ENCODE data around the gene IL4R. TPM values are rescaled to one million over a fixed set of nuclear protein-coding genes. Genes with fewer than 3 reads are reported as not detected.

IL4R gene
- polyA plus RNA-seq, 3 donors from 2014 or later, result 15.7 to 38.7 (median 20.1) TPM

DNA sequence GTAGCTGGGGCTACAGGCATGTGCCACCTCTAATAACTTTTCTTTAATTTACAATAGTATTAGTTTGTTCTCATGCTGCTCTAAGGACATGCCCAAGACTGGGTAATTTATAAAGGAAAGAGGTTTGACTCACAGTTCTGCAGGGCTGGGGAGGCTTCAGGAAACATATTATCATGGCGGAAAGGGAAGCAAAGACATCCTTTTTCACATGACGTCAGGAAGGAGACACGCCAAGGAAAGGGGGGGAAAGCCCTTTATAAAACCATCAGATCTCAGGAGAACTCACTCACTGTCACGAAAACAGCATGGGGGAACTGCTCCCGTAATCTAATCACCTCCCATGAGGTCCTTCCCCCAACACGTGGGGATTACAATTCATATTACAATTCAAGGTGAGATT, 18.3 kb downstream of the IL4R start:
- Mint-ChIP-seq H3K27ac (peak overlapping the region in 4 of 6 donors; percentile 29 to 49 (median 42)), H3K36me3 (peaks cover 16 to 39% (median 24%) of the 10 kb centered on the region in 3 donors), H3K27me3 (ENCODE audit: low read depth in 3 of 3) (peaks cover 0 to 2% (median 1%) of the 10 kb centered on the region in 3 donors), H3K4me3 (no peak overlapping the region), H3K4me1 (peaks cover 10 to 42% of the 10 kb centered on the region in 2 donors), H3K9me3 (no peaks in the 10 kb centered on the region)
- no peak for DNase-seq

DNA sequence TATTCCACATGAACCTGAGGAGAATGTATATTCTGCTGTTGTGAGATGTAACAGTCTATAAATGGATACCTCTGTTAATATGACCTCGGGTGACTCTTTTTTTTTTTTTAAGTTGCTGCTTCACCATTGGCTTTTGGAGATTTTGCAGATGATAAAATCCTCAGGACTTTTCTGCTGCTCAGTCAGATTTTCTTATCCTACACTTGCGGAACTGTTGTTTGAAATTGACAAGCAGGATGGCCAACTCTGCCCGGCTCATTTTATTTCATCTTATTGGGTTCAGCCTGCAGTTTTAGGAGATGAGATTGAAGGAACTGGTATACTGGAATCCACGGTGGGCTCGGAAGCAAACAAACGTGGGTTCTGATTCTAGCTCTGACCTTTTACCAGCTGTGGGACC, 19.3 kb downstream of the IL4R start:
- Mint-ChIP-seq H3K27ac (peak overlapping the region in 3 of 6 donors; percentile 18 to 68 (median 59)), H3K4me1 (peaks cover 5 to 37% of the 10 kb centered on the region in 2 donors), H3K9me3 (no peaks in the 10 kb centered on the region), H3K4me3 (no peak overlapping the region), H3K36me3 (peaks cover 16 to 39% (median 24%) of the 10 kb centered on the region in 3 donors), H3K27me3 (ENCODE audit: low read depth in 3 of 3) (peaks cover 0 to 2% (median 1%) of the 10 kb centered on the region in 3 donors)
- DNase-seq, result no peak

DNA sequence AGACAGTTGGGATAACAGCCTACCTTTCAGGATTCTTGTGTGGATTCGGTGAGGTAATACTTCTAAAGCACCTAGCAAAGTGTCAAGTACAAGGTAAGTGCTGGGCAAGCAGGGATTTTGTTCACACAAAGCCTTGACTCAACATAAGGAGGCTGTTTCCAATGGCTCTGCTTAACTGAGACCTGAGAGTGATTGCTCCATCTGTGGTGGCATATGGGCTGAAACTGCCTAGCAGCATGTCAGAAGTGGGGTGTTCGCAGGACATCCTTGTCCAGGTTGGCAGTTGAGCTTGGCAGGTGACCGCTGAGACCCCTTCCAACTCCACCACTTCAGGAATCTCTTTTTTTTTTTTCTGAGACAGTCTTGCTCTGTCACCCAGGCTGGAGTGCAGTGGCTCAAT, 19.8 kb downstream of the IL4R start:
- H3K4me1 Mint-ChIP-seq, result peaks cover 5 to 36% of the 10 kb centered on the region in 2 donors

DNA sequence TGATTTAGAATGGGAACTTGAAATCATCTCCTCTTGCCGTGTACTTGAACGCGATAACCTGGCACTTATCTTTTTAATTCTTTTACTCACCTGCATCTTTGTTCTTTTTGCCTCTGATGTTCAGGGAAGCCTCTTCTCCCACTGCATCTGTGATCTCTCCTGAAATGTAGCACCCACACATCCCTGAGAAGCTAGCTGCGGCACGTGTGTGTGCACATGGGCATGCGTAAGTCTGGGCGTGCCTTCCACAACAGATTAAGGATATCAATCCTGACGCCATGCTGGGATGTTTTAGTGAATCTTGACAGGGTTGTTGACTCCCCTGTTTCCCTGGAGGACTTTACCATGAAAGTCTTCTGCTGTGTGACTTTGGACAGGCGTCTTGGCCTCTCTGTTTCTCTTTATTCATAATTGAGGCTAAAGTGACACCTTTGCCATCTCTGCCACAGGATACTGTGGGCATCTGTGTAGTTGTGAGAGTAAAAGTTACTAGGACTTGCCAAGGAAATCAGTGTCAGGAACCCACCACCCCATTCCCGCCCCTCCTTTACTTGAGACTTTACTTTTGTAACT, 20.5 kb downstream of the IL4R start:
- Mint-ChIP-seq H3K9me3 (no peaks in the 10 kb centered on the region), H3K27ac (peak overlapping the region in 2 of 6 donors; percentile 30 to 56), H3K4me3 (no peak overlapping the region), H3K27me3 (ENCODE audit: low read depth in 3 of 3) (peaks cover 0 to 2% (median 1%) of the 10 kb centered on the region in 3 donors), H3K4me1 (peaks cover 5 to 28% of the 10 kb centered on the region in 2 donors), H3K36me3 (peaks cover 21 to 46% (median 24%) of the 10 kb centered on the region in 3 donors)
- no peak for DNase-seq

More for the DNA sequence above, 19.8 kb downstream of the IL4R start:
- H3K4me3 Mint-ChIP-seq, result no peak overlapping the region
- H3K36me3 Mint-ChIP-seq, result peaks cover 18 to 44% (median 24%) of the 10 kb centered on the region in 3 donors
- no peaks in the 10 kb centered on the region for H3K9me3 Mint-ChIP-seq
- no peak for DNase-seq
- H3K27ac Mint-ChIP-seq, result no peak overlapping the region
- peaks cover 0 to 2% (median 1%) of the 10 kb centered on the region in 3 donors for H3K27me3 Mint-ChIP-seq (ENCODE audit: low read depth in 3 of 3)

DNA sequence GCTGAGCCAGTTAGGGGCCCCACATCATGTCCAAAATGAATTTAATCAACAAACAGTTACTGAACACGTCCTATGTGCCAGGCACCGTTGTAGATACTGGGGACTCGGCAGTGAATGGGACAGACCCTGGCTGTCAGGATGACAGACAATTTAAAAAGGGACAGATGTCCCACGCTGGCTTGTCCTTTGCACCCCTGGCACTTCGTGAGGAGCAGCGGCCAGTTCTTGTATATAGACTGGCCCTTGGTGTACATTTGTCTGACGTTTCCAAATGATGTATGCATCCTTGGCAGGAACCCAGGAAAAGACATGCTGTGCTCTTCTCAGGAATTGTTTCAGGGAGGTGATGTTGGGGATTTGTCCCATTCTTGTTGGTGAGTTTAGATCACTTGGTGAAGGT, 21.1 kb downstream of the IL4R start:
- Mint-ChIP-seq H3K9me3 (no peaks in the 10 kb centered on the region), H3K36me3 (peaks cover 21 to 49% (median 24%) of the 10 kb centered on the region in 3 donors), H3K4me3 (no peak overlapping the region), H3K27ac (no peak overlapping the region), H3K4me1 (peaks cover 1 to 23% of the 10 kb centered on the region in 2 donors), H3K27me3 (ENCODE audit: low read depth in 3 of 3) (peaks cover 0 to 2% (median 0%) of the 10 kb centered on the region in 3 donors)
- DNase-seq, result no peak

DNA sequence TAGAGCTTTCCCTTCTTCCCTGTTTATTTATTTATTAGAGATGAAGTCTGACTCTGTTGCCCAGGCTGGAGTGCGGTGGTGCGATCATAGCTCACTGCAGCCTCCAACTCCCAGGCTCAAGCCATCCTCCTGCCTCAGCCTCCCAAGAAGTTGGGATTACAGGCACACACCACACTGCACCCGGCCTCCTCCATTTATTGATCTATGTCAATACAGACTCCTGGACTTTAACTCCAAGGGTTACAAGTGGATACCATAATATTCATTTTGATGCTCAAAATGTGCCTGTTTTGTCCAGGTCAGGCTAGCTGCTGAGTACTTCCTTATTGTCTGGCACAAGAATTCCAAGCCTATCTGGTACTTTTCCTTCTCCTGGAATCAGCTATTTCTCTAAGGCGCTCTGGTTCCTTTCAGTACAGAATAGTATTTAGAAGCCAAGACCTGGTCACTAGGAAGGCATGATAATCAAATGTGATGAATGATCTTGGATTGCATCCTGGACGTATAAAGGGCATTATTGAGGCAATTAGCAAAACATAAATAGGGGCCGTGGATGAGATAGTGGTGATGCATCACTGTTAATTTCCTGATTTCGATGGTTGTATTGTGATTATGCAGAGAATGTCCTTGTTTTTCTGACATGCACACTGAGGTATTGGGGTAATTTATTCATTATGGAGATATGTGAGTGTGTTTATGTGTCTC, 21.7 kb downstream of the IL4R start:
- Mint-ChIP-seq H3K9me3 (no peaks in the 10 kb centered on the region), H3K4me1 (peaks cover 0 to 22% of the 10 kb centered on the region in 2 donors), H3K4me3 (no peak overlapping the region), H3K36me3 (peaks cover 21 to 45% (median 21%) of the 10 kb centered on the region in 3 donors), H3K27me3 (ENCODE audit: low read depth in 3 of 3) (no peaks in the 10 kb centered on the region), H3K27ac (peak overlapping the region in 3 of 6 donors; percentile 2 to 70 (median 55))
- no peak for DNase-seq

DNA sequence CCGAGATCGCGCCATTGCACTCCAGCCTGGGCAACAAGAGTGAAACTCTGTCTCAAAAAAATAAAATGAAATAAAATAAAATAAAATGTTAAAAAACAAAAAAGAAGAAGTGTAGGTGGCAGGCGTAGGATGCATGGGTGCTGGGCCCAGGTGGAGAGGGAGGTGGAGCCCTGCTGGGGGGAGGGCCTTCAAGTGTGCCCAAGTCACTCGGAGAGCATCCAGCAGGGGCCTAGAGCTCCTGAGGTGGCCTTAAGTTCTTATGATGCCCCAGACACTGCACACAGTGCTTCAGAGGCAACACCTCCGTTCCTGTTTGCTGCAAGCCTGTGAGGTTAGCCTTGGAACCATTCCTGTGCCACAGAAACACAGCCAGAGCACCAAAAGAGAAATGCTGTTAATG, 23.2 kb downstream of the IL4R start:
- H3K4me3 Mint-ChIP-seq, result no peak overlapping the region
- H3K4me1 Mint-ChIP-seq, result peaks cover 2 to 22% of the 10 kb centered on the region in 2 donors

DNA sequence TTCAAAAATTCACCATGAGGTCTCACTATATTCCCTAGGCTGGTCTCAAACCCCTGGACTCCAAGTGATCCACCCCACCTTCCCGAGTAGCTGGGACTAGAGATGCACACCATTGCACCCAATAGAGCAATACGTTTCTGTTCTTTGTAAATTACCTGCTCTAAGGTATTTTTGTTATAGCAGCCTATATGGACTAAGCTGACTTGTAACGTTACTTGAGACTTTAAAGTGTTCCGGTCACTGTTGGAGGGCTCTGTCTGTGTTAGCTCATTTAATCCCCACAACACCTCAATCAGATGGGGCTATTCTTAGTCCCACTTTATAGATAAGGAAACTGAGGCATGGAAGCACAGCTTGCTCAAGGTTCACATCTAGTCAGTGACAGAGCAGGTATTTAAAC, 25.4 kb downstream of the IL4R start:
- H3K4me3 Mint-ChIP-seq, result no peak overlapping the region
- peaks cover 16 to 45% (median 24%) of the 10 kb centered on the region in 3 donors for H3K36me3 Mint-ChIP-seq
- peaks cover 2 to 7% of the 10 kb centered on the region in 2 donors for H3K4me1 Mint-ChIP-seq
- no peaks in the 10 kb centered on the region for H3K9me3 Mint-ChIP-seq
- no peak overlapping the region for H3K27ac Mint-ChIP-seq
- H3K27me3 Mint-ChIP-seq (ENCODE audit: low read depth in 3 of 3), result peaks cover 0 to 3% (median 2%) of the 10 kb centered on the region in 3 donors
- no peak for DNase-seq

More for the DNA sequence above, 23.2 kb downstream of the IL4R start:
- peak overlapping the region in 2 of 6 donors; percentile 34 to 55 for H3K27ac Mint-ChIP-seq
- DNase-seq, result no peak
- no peaks in the 10 kb centered on the region for H3K9me3 Mint-ChIP-seq
- H3K36me3 Mint-ChIP-seq, result peaks cover 19 to 46% (median 24%) of the 10 kb centered on the region in 3 donors
- H3K27me3 Mint-ChIP-seq (ENCODE audit: low read depth in 3 of 3), result peaks cover 0 to 3% (median 2%) of the 10 kb centered on the region in 3 donors

DNA sequence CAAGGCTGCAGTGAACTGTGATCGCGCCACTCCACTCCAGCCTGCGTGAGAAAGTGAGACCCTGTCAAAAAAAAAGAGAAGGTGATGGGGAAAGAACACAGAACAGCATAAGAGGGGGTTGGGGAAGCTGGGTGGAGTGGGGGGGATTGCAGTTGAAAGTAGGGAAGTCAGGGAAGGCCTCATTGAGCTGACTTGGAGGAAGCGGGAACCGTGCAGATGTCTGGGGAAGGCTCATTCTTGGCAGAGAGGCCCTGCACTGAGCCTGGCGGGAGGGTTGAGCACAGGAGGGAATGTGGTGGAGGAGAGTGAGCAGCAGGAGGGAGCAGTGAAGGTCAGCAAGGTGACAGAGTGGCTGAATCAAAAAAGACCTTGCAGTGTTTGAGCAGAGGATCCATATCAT, 26.9 kb downstream of the IL4R start:
- H3K9me3 Mint-ChIP-seq, result no peaks in the 10 kb centered on the region
- H3K27ac Mint-ChIP-seq, result peak overlapping the region in 5 of 6 donors; percentile 34 to 65 (median 45)
- H3K4me1 Mint-ChIP-seq, result peaks cover 2 to 5% of the 10 kb centered on the region in 2 donors
- no peak overlapping the region for H3K4me3 Mint-ChIP-seq
- H3K36me3 Mint-ChIP-seq, result peaks cover 14 to 41% (median 28%) of the 10 kb centered on the region in 3 donors
- H3K27me3 Mint-ChIP-seq (ENCODE audit: low read depth in 3 of 3), result peaks cover 0 to 5% (median 2%) of the 10 kb centered on the region in 3 donors
- no peak for DNase-seq

DNA sequence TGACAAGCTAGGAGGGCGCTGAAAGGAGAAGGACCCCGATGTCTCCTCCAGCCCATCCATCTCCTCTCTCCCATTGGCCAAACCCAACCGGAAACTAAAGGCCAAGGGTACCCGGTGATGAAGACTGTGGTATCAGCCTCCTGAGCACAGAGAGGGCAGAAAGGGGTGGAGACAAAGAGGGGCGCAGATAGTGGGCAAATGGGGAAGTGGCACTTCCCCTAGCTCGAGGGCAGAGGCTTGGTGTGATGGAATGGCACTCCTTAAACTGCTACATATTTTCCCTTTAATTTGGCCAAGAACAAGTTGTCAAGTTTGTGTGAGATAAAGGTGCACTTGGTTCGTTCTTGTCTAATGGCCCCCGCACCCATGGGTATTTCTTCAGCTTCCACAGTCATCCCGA, 27.8 kb downstream of the IL4R start:
- peaks cover 14 to 44% (median 33%) of the 10 kb centered on the region in 3 donors for H3K36me3 Mint-ChIP-seq
- peak overlapping the region in 1 of 6 donors; percentile 12 for H3K27ac Mint-ChIP-seq
- DNase-seq, result no peak
- peaks cover 1 to 5% (median 2%) of the 10 kb centered on the region in 3 donors for H3K27me3 Mint-ChIP-seq (ENCODE audit: low read depth in 3 of 3)
- peaks cover 2 to 5% of the 10 kb centered on the region in 2 donors for H3K4me1 Mint-ChIP-seq
- H3K9me3 Mint-ChIP-seq, result no peaks in the 10 kb centered on the region
- no peak overlapping the region for H3K4me3 Mint-ChIP-seq

DNA sequence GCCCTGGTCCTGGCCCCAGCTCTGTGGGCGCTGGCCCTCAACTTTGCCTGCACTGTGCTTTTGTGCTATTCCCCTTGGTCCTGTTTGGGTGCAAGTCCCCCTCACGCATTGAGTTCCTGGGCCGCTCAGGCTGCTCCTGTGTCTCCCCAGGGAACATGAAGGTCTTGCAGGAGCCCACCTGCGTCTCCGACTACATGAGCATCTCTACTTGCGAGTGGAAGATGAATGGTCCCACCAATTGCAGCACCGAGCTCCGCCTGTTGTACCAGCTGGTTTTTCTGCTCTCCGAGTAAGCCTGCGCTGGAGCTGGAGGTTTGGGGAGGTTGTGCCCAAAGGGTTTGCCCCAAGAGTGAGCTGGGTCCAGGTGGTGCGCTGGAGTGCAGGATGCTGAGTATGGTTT, 28.2 kb downstream of the IL4R start:
- Mint-ChIP-seq H3K9me3 (no peaks in the 10 kb centered on the region), H3K36me3 (peaks cover 14 to 48% (median 37%) of the 10 kb centered on the region in 3 donors), H3K27me3 (ENCODE audit: low read depth in 3 of 3) (peaks cover 1 to 5% (median 2%) of the 10 kb centered on the region in 3 donors), H3K27ac (peak overlapping the region in 3 of 6 donors; percentile 31 to 51 (median 35)), H3K4me3 (no peak overlapping the region), H3K4me1 (peaks cover 2 to 6% of the 10 kb centered on the region in 2 donors)
- DNase-seq, result no peak

DNA sequence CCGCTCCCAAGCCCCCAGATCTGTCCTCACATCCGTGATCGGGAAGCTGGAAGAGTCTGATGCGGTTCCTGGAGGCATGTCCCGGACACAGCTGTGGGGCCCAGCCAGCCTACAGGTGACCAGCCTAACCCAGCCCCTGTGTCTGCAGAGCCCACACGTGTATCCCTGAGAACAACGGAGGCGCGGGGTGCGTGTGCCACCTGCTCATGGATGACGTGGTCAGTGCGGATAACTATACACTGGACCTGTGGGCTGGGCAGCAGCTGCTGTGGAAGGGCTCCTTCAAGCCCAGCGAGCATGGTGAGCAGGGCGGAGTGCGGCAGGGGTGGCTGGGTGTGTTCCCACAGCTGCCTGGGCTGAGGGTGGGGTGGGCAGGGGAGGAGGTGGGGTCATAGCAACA, 30.9 kb downstream of the IL4R start:
- Mint-ChIP-seq H3K9me3 (no peaks in the 10 kb centered on the region), H3K27ac (no peak overlapping the region), H3K4me1 (peaks cover 5 to 6% of the 10 kb centered on the region in 2 donors), H3K36me3 (peaks cover 26 to 57% (median 48%) of the 10 kb centered on the region in 3 donors), H3K4me3 (no peak overlapping the region), H3K27me3 (ENCODE audit: low read depth in 3 of 3) (peaks cover 1 to 5% (median 2%) of the 10 kb centered on the region in 3 donors)
- DNase-seq, result no peak

DNA sequence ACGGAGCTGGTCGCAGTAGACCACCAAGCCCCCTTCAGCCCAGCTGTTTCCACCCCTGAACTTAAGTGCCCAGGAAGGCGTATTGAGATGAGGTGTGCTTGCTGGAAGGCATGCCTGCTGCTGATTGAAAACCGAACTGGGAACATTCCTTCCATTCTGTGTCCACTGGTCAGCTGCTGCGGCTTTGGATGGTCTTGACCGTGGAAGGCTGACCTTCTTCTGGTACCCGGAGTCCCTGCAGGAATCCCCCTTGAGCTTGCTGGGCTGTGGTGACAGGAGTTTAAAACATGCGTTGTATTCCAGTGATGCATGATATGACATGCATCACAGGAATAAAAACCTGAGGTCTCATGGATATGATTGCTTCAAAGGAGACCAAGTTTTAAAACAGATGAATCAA, 31.4 kb downstream of the IL4R start:
- DNase-seq, result no peak
- no peak overlapping the region for H3K27ac Mint-ChIP-seq
- no peak overlapping the region for H3K4me3 Mint-ChIP-seq
- H3K4me1 Mint-ChIP-seq, result peaks cover 5 to 6% of the 10 kb centered on the region in 2 donors
- H3K27me3 Mint-ChIP-seq (ENCODE audit: low read depth in 3 of 3), result peaks cover 1 to 5% (median 2%) of the 10 kb centered on the region in 3 donors
- H3K36me3 Mint-ChIP-seq, result peaks cover 26 to 61% (median 52%) of the 10 kb centered on the region in 3 donors
- no peaks in the 10 kb centered on the region for H3K9me3 Mint-ChIP-seq

DNA sequence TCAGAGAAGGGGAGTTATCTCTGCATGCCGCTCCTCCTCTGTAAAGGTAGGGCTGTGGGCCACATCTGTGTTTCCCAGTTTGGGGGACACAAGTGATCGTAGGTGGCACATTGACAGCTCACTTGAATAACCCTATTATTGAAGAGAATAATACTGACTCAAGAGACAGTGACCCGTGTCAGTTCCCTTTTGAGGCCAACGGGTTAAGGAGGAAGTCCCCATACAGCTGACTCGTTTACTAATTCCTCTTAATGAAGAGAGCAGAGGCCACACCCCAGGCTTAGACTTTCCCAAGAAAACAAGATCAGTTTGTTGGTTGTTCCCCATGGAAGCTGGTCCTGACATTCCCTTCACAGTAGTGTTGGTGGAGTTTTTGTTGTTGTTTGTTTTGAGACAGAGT, 33.0 kb downstream of the IL4R start:
- H3K4me3 Mint-ChIP-seq, result no peak overlapping the region
- no peak for DNase-seq
- H3K9me3 Mint-ChIP-seq, result no peaks in the 10 kb centered on the region
- H3K36me3 Mint-ChIP-seq, result peaks cover 32 to 70% (median 56%) of the 10 kb centered on the region in 3 donors
- peaks cover 3 to 6% of the 10 kb centered on the region in 2 donors for H3K4me1 Mint-ChIP-seq
- H3K27ac Mint-ChIP-seq, result peak overlapping the region in 2 of 6 donors; percentile 6 to 67
- peaks cover 0 to 2% (median 1%) of the 10 kb centered on the region in 3 donors for H3K27me3 Mint-ChIP-seq (ENCODE audit: low read depth in 3 of 3)
